ENCODE data around the gene ARHGAP15.

DNA sequence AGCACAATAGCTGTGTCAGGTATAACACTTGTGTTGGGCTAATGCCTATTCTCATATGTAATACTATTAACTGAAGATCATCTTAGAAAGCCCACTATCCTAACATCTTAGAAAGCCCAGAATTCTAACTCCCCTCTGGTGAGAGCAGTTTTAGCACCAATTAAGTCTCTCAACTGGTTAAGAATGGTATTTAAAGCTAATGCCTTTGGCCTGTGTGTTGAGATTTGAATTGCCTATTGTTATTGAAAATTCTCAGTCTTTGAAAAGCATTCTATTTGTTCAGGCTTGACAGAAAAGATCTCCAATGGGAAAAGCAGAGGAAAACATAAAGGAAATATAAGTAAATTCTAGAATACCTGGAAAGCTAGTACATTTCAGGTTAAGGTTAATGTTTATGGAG, 352.5 kb downstream of the ARHGAP15 start:
- TF ChIP-seq CTCF (IDR thresholded peaks at IDR 0.05), result no peak
- TF ChIP-seq, protein P1, sequence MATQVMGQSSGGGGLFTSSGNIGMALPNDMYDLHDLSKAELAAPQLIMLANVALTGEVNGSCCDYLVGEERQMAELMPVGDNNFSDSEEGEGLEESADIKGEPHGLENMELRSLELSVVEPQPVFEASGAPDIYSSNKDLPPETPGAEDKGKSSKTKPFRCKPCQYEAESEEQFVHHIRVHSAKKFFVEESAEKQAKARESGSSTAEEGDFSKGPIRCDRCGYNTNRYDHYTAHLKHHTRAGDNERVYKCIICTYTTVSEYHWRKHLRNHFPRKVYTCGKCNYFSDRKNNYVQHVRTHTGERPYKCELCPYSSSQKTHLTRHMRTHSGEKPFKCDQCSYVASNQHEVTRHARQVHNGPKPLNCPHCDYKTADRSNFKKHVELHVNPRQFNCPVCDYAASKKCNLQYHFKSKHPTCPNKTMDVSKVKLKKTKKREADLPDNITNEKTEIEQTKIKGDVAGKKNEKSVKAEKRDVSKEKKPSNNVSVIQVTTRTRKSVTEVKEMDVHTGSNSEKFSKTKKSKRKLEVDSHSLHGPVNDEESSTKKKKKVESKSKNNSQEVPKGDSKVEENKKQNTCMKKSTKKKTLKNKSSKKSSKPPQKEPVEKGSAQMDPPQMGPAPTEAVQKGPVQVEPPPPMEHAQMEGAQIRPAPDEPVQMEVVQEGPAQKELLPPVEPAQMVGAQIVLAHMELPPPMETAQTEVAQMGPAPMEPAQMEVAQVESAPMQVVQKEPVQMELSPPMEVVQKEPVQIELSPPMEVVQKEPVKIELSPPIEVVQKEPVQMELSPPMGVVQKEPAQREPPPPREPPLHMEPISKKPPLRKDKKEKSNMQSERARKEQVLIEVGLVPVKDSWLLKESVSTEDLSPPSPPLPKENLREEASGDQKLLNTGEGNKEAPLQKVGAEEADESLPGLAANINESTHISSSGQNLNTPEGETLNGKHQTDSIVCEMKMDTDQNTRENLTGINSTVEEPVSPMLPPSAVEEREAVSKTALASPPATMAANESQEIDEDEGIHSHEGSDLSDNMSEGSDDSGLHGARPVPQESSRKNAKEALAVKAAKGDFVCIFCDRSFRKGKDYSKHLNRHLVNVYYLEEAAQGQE (IDR thresholded peaks at IDR 0.05; ENCODE audit: insufficient read depth in 1 of 2, low read depth in 2 of 2, low read length in 1 of 2), result no peak
- no peak for TF ChIP-seq POLR2AphosphoS5 (IDR thresholded peaks at IDR 0.05; ENCODE audit: low read depth, low read length)
- TF ChIP-seq TCF7L2 (IDR thresholded peaks at IDR 0.05; ENCODE audit: low read depth, low read length), result no peak
